GM12891 (cell line): ENCODE data around the gene SERPINB1.

Experiments
- DNase-seq: peaks from one replicate; pipeline ENCODE4 v3.0.0; 2011; ENCODE audit warnings: low spot score; ENCODE audit not compliant: insufficient read length
- FAIRE-seq: peaks from 2 replicates; lab custom pipeline; 2011; peaks lifted over from hg19 to GRCh38; lab: Jason Lieb, UNC
- PAX5 ChIP-seq: IDR thresholded peaks from 2 replicates; pipeline ENCODE4 v1.6.1; 2011; ENCODE audit warnings: low read length, moderate library complexity, mild to moderate bottlenecking; ENCODE audit not compliant: insufficient read depth, severe bottlenecking
- POLR2A ChIP-seq: IDR thresholded peaks from 2 replicates; pipeline ENCODE4 v1.6.1; 2011; ENCODE audit warnings: low read depth, low read length, control low read depth
- POLR2AphosphoS5 ChIP-seq: IDR thresholded peaks from 2 replicates; pipeline ENCODE4 v1.6.1; 2011; ENCODE audit warnings: low read depth, low read length, control low read depth
- POU2F2 ChIP-seq: IDR thresholded peaks from 2 replicates; pipeline ENCODE4 v1.6.1; 2011; ENCODE audit warnings: low read depth, mild to moderate bottlenecking, control low read depth, low read length, moderate library complexity
- SPI1 ChIP-seq: IDR thresholded peaks from 2 replicates; pipeline ENCODE4 v1.6.1; 2011; ENCODE audit warnings: low read depth, low read length, control low read depth
- TAF1 ChIP-seq: IDR thresholded peaks from 2 replicates; pipeline ENCODE4 v1.6.1; 2011; ENCODE audit warnings: low read depth, low read length, control low read depth

The SERPINB1 gene

DNA sequence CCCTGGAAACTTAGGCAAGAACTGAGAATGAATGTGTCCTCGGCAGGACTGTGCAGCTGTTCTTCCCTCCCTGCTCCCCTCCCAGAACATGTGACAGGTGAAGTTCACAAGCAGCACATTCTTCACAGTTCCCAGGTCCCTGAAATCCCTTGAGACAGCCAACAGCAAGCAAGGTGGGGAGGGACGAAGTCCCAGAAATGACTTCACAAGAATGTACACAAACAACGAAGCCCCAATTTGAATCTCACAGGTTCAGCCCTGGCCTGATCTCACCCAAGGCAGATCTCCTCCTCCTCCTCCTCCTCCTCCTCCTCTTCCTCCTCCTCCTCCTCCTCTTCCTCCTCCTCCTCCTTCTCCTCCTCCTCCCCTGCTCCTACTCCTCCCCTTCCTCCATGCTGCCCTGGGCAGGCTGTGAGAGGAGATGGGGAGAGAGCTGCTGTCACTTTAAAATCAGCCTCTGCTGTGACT lies 44.1 kb downstream of the SERPINB1 start:
- TF ChIP-seq TAF1 (no peak), SPI1 (no peak), PAX5 (no peak), POU2F2 (no peak), POLR2AphosphoS5 (no peak), POLR2A (no peak)
- no peak for FAIRE-seq
- no peak for DNase-seq

DNA sequence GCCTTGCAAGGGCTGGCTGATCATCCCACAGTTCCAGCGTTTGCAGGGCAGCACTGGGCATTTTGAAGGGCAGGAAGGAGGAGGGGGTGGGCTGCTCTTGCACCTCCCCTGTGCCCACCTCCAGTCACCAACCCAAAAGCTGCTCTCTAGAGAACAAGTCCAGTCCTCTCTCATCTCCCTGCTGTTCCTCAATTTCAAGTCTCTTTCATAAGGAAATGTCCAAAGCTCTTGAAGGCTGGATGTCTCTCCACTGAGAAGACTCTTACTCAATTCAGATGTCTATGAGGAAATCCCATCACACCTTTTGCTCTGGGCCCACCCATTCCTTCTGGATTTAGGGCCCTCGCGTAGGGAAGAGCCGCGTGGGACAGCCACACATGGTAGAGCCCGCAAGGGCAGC lies 44.8 kb downstream of the SERPINB1 start:
- DNase-seq (no peak), FAIRE-seq (no peak)
- no peak for TF ChIP-seq POLR2A

DNA sequence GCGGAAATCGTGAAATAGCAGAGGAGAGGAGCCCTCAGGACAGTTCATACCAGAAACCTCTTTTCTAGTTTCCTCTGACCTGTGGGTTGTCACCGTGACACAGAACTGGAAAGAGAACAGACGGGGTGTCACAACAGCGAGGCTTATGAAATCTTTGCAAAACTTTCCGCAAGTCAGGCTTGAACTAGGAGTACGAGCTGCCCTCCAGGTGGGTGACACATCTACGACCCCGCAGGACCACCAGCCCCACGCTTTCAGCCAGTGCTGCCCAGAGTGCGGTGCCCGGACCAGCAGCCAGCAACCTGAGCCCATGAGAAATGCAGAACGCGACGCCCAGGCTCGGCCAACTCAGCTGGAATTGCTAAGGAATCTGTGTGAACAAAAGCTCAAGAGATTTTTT lies 45.7 kb downstream of the SERPINB1 start:
- FAIRE-seq = no peak

DNA sequence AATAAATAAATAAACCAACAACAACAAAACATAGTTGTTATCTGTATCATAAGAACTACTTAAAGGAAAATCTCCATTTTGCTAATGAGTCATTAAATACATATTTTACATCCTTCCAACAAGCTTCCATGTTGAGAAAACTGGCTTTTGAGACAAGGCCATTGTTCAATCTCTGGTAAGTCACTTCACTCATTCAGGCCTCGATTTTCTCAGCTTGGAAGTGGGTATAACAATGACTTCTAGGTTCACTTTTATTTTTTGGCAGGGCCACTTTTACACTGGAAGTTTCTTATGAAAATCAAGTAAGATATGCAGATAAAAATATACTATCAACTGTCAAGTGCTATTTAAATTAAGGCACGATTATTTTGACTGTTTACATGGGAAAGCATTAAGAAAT lies 46.5 kb downstream of the SERPINB1 start:
- DNase-seq (no peak), FAIRE-seq (no peak)
- TF ChIP-seq PAX5 = no peak
- TF ChIP-seq SPI1 = no peak
- no peak for TF ChIP-seq POU2F2
- no peak for TF ChIP-seq TAF1
- no peak for TF ChIP-seq POLR2AphosphoS5
- no peak for TF ChIP-seq POLR2A

More for the DNA sequence above, 45.7 kb downstream of the SERPINB1 start:
- no peak for DNase-seq
- no peak for TF ChIP-seq POLR2A
- TF ChIP-seq PAX5 = no peak
- TF ChIP-seq TAF1 = no peak
- no peak for TF ChIP-seq POLR2AphosphoS5

DNA sequence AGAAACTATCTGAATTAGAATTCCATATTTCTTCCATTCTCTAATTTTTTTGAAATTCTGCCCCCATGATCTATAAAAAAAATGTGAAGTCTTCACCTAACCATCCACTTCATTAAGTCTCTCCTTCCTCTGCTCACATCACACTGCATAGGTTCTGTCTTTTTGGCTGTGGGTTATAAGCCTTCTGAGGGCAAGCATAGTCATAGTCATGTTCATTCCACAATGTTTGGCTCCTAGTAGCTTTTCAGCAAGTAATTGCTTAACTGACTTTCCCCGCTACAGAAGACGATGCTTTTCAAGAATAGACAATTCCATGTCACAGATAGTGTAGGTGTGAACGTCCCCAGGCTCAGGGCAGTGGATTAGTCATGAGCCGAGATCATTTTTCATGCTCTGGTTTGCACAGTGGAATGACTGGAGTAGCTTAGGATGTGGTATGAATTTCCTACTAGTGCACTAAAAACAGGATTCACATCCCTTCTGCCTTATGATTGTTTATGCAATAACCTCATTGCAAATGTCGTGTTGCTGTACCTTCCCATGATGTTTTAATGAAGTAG lies 47.4 kb downstream of the SERPINB1 start:
- DNase-seq (no peak), FAIRE-seq (no peak)
- TF ChIP-seq PAX5 (no peak), POU2F2 (no peak), POLR2AphosphoS5 (no peak), TAF1 (no peak), POLR2A (no peak), SPI1 (no peak)

DNA sequence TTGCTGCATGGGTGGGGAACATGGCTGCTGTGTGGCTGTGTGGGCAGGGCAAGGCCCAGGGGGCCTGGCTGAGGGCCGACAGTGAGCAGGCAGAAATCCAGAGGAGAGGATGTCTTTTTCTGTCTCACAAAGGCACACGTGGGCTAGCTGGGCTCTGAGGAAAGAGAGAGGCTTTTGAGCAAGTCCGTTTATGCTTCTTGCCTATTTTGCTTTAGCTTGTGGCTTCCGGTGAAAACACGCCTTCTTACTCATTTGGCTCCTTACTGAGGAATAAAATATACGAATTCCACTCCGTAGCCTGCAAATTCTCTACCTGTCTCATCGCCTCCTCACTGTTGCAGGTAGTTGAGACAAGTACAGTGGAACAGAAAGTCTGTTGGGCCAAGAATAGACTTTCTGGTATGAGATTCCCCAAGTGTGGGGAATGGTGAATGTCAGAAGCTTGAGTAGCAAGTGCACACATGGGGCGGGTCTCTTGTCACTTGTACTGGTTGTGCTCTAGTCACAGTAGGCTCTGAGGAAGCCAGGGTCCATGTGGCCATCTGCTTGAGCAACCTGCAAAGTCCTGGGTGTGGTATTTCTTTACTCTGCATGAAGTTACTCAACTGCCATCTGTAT lies 48.0 kb downstream of the SERPINB1 start:
- FAIRE-seq (no peak), DNase-seq (no peak)
- TF ChIP-seq POU2F2 (no peak), TAF1 (no peak), POLR2AphosphoS5 (no peak)

DNA sequence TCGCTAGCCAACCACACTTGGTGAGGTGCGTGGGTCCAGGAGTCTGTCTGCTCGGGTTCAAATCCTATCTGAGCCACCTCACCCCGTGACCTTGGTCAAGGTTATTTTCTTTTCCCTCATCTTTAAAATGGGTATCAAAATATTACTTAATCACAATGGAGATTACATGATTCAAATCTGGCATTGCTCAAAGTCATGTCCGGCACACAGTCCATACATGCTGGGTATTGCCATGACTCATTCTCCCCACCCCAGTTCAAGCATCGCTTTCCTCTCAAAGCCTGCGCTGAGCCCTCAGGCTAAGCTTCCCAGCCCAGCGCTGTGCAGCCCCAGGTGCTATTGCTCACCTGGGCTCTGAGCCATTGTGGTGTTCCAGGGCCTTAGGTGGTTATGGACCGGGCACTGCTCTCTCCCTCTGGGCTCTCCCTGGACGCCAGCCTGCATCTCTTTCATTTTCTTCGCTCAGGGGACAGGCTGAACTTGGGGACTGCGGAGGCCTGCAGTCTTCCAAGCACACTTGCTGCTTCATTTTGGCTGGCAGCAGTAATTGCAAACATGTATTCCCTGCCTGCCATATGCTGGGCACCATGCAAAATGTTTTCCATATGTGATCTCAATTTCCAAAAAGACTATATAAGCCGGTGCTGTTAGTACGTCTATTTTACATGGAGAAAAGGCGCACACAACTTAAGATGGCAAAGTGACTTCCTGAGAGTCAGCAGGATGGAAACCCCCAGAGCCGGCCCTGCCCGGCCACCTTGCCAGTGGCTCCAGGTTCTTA lies 49.1 kb downstream of the SERPINB1 start:
- FAIRE-seq = no peak
- TF ChIP-seq POLR2AphosphoS5 (no peak), POLR2A (no peak), TAF1 (no peak), PAX5 (no peak), SPI1 (no peak), POU2F2 (no peak)
- no peak for DNase-seq

DNA sequence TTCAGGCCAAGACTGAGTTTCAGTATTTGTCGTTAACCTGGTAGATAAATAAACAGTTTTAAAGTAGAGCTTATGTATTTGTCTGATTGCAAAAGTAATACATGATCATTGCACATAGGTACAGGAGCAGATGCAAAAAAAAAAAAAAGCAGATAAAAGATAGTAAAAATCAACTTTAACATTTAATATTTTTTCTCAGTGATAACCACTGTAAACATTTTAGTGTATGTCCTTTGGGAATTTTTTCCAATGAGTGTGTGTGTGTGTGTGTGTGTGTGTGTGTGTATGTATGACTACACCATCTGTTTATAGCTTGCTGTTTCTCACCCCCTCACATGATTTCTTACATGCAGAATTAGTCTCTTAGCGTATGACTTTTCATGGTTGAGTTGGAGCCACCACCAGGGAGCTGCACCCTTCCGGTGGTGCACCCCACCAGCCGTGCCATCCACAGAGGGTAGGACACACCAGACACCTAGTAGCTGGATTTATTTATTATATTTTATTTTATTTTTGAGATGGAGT lies 50.2 kb downstream of the SERPINB1 start:
- no peak for DNase-seq
- no peak for FAIRE-seq
- TF ChIP-seq PAX5 (no peak), TAF1 (no peak), POU2F2 (no peak), SPI1 (no peak), POLR2AphosphoS5 (no peak), POLR2A (no peak)

DNA sequence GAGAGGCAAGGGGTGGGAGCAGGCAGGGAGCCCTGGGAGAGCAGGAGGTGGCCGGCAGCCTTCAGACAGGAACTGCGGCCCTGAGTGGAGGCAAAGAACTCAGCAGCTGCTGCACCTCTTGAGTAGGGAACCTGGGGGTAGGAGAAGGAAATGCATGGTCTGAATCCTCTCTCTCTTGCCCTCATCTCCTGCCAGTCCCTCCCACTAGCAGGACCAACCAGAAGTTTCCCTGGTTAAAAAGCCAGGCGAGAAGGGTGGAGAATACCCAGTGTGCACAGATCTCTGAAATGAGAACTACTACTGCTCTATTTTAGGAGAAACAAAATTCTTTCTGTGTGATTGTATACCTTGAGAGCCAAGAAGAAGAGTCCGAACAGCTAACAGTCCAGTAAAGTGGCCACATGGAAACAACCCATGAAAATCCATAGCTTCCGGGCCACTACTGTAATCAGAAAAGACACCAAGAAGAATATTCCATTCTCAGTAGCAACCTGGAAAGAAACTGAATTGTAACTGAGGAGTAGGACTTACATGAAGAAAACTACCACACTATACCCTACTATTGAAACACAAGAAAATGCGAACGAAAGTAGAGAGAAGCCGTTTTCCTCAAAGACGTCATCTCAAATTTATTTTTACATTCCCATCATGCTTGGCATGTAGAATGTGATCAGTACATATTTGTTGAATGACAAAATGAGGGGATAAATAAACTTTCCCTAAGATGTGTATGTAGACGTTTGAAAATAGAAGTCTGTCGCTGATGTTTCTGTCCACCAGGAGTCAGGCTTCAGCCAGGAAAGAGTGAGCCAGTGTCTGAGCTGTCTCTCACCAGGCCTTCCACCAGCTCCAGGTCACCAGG lies 50.8 kb downstream of the SERPINB1 start:
- no peak for TF ChIP-seq POLR2AphosphoS5
- TF ChIP-seq PAX5 = no peak
- TF ChIP-seq SPI1 = no peak
- TF ChIP-seq TAF1 = no peak
- TF ChIP-seq POU2F2 = no peak
- TF ChIP-seq POLR2A = no peak
- DNase-seq (peak; percentile 40), FAIRE-seq (no peak)

DNA sequence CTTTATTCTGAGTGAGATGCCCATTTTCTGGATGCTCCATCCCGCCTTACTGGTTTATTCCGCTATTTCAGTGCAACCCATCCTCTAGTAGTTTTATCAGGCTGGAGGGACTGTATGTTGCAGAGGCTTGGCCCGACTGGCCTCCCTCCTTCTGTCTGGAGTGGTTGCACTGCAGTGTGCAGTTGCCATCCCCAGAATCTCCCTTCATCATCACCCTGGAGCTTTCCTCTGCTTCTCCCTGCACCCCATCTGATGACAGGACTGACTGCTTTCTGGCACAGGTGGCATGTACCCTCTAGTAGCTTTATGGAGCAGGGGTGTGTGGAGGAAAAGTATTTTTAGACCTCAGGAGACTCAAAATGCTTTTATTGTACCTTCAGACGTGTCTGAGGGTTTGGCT lies 55.4 kb downstream of the SERPINB1 start:
- DNase-seq = no peak
- no peak for FAIRE-seq
- TF ChIP-seq POU2F2 = no peak
- no peak for TF ChIP-seq POLR2AphosphoS5
- no peak for TF ChIP-seq POLR2A
- no peak for TF ChIP-seq TAF1
- no peak for TF ChIP-seq SPI1
- no peak for TF ChIP-seq PAX5
